Measurements from ENCODE around the gene LRRC2. TPM values are rescaled to one million over a fixed set of nuclear protein-coding genes. Genes with fewer than 3 reads are reported as not detected.
"Not testable (repeated sequence)": the region's sequence is repeated elsewhere in the genome, so short reads cannot be mapped to it uniquely, and the experiment has no call there.

Gene LRRC2
- total and polyA plus RNA-seq, 7 experiments from 2014 or later = 0.10 to 0.48 (median 0.32) TPM; not detected in 2

- not testable (repeated sequence) for DNase-seq; H3K36me3 Mint-ChIP-seq; H3K27me3 ChIP-seq (ENCODE audit: control insufficient read depth in 2 of 2, insufficient read depth in 2 of 2, low read length in 2 of 2); H3K9me3 Mint-ChIP-seq; H3K9me3 ChIP-seq (ENCODE audit: control insufficient read depth in 2 of 3, low read length in 3 of 3); ATAC-seq; H3K36me3 ChIP-seq (ENCODE audit: control insufficient read depth in 2 of 3, insufficient read depth in 3 of 3, low read length in 3 of 3); H3K4me3 ChIP-seq (ENCODE audit: low read length)
- peaks cover 19 to 74% (median 56%) of the 10 kb centered on the region in 7 donors for H3K4me1 Mint-ChIP-seq
- H3K27me3 Mint-ChIP-seq = peaks cover 0 to 36% (median 6%) of the 10 kb centered on the region in 5 donors
- Histone ChIP-seq H3K4me1 (ENCODE audit: control insufficient read depth in 2 of 2, insufficient read depth in 2 of 2, low read length in 2 of 2) (peaks cover 27 to 43% of the 10 kb centered on the region in 2 donors), H3K27ac (ENCODE audit: low read depth, low read length) (peak overlapping the region; percentile 68)
- intact Hi-C loops (cut with micrococcal nuclease) = loop anchor here (1.0 to 10.0 kb wide), 3 partner anchors 20 to 156 kb away; partner anchors contain the start of genes ALS2CL (in 1 of the 2), CCR5AS (in 1 of the 2) and CCRL2 (in 1 of the 2)
- H3K4me3 Mint-ChIP-seq = peak overlapping the region; percentile 46 to 86 (median 74)
- ChIA-PET POLR2A (interaction anchor here (0.7 to 2.6 kb wide), 13 partner anchors 8 to 155 kb away, joined by 3 to 21 read pairs (median 4); partner anchors contain the start of genes ALS2CL and RTP3), CTCF (interaction anchor here (0.6 to 4.2 kb wide), 10 partner anchors 13 to 947 kb away, joined by 3 to 75 read pairs (median 7); no protein-coding TSS in a partner anchor)
- peak overlapping the region; percentile 86 to 97 (median 95) for H3K27ac Mint-ChIP-seq
Measured at GRCh38 chr3:46538425-46538802, 27.7 kb downstream of the LRRC2 start.

GRCh38 chr3:46537779-46538178, 28.3 kb downstream of the LRRC2 start:
- peak overlapping the region; percentile 46 to 86 (median 74) for H3K4me3 Mint-ChIP-seq
- DNase-seq (no peak), ATAC-seq (no peak)
- H3K9me3 ChIP-seq (ENCODE audit: control insufficient read depth in 2 of 3, low read length in 3 of 3) = no peaks in the 10 kb centered on the region
- H3K9me3 Mint-ChIP-seq = peaks cover 0 to 3% (median 0%) of the 10 kb centered on the region in 11 donors
- H3K36me3 ChIP-seq (ENCODE audit: control insufficient read depth in 2 of 3, insufficient read depth in 3 of 3, low read length in 3 of 3) = no peaks in the 10 kb centered on the region
- peaks cover 0 to 41% (median 6%) of the 10 kb centered on the region in 5 donors for H3K27me3 Mint-ChIP-seq
- peaks cover 19 to 75% (median 61%) of the 10 kb centered on the region in 7 donors for H3K4me1 Mint-ChIP-seq
- POLR2A ChIA-PET = interaction anchor here (1.1 to 2.6 kb wide), 5 partner anchors 8 to 35 kb away, joined by 3 to 13 read pairs (median 5); no protein-coding TSS in a partner anchor
- H3K36me3 Mint-ChIP-seq = peaks cover 0 to 6% (median 0%) of the 10 kb centered on the region in 5 donors
- H3K4me3 ChIP-seq (ENCODE audit: low read length) = no peak overlapping the region
- CTCF ChIA-PET = interaction anchor here (1.7 to 4.2 kb wide), 3 partner anchors 20 to 49 kb away, joined by 7 to 75 read pairs (median 39); no protein-coding TSS in a partner anchor
- no peak overlapping the region for H3K27ac ChIP-seq (ENCODE audit: low read depth, low read length)
- H3K4me1 ChIP-seq (ENCODE audit: control insufficient read depth in 2 of 2, insufficient read depth in 2 of 2, low read length in 2 of 2) = peaks cover 27 to 43% of the 10 kb centered on the region in 2 donors
- no peaks in the 10 kb centered on the region for H3K27me3 ChIP-seq (ENCODE audit: control insufficient read depth in 2 of 2, insufficient read depth in 2 of 2, low read length in 2 of 2)
- peak overlapping the region; percentile 86 to 97 (median 95) for H3K27ac Mint-ChIP-seq
- intact Hi-C loops (cut with micrococcal nuclease) = loop anchor here (1.0 to 10.0 kb wide), 3 partner anchors 21 to 157 kb away; partner anchors contain the start of genes ALS2CL (in 1 of the 2), CCR5AS (in 1 of the 2) and CCRL2 (in 1 of the 2)

GRCh38 chr3:46537316-46537715, 28.8 kb downstream of the LRRC2 start:
- Mint-ChIP-seq H3K36me3 (peaks cover 0 to 6% (median 0%) of the 10 kb centered on the region in 5 donors), H3K4me1 (peaks cover 19 to 74% (median 63%) of the 10 kb centered on the region in 7 donors), H3K4me3 (peak overlapping the region in 1 of 10 donors; percentile 70), H3K27ac (peak overlapping the region in 4 of 9 donors; percentile 25 to 97 (median 96)), H3K27me3 (peaks cover 0 to 44% (median 6%) of the 10 kb centered on the region in 5 donors), H3K9me3 (peaks cover 0 to 3% (median 0%) of the 10 kb centered on the region in 11 donors)
- Histone ChIP-seq H3K4me1 (ENCODE audit: control insufficient read depth in 2 of 2, insufficient read depth in 2 of 2, low read length in 2 of 2) (peaks cover 27 to 43% of the 10 kb centered on the region in 2 donors), H3K36me3 (ENCODE audit: control insufficient read depth in 2 of 3, insufficient read depth in 3 of 3, low read length in 3 of 3) (no peaks in the 10 kb centered on the region), H3K9me3 (ENCODE audit: control insufficient read depth in 2 of 3, low read length in 3 of 3) (no peaks in the 10 kb centered on the region), H3K27me3 (ENCODE audit: control insufficient read depth in 2 of 2, insufficient read depth in 2 of 2, low read length in 2 of 2) (no peaks in the 10 kb centered on the region), H3K4me3 (ENCODE audit: low read length) (no peak overlapping the region), H3K27ac (ENCODE audit: low read depth, low read length) (no peak overlapping the region)
- CTCF ChIA-PET = interaction anchor here (1.1 to 4.2 kb wide), 3 partner anchors 21 to 49 kb away, joined by 4 to 75 read pairs (median 39); no protein-coding TSS in a partner anchor
- POLR2A ChIA-PET = interaction anchor here (1.1 to 2.0 kb wide), 3 partner anchors 9 to 35 kb away, joined by 3 to 6 read pairs (median 4); no protein-coding TSS in a partner anchor
- intact Hi-C loops (cut with micrococcal nuclease) = loop anchor here in 1 of 2 donors (10.0 kb wide), 1 partner anchor 157 kb away; the partner anchor contains the start of gene ALS2CL
- DNase-seq (no peak), ATAC-seq (no peak)

- Mint-ChIP-seq H3K9me3 (peaks cover 0 to 3% (median 0%) of the 10 kb centered on the region in 11 donors), H3K27ac (peak overlapping the region in 4 of 9 donors; percentile 25 to 96 (median 68)), H3K36me3 (peaks cover 0 to 4% (median 0%) of the 10 kb centered on the region in 5 donors), H3K4me1 (peaks cover 19 to 68% (median 58%) of the 10 kb centered on the region in 7 donors), H3K4me3 (no peak overlapping the region), H3K27me3 (peaks cover 0 to 45% (median 6%) of the 10 kb centered on the region in 5 donors)
- ATAC-seq (no peak), DNase-seq (no peak)
- Histone ChIP-seq H3K27me3 (ENCODE audit: control insufficient read depth in 2 of 2, insufficient read depth in 2 of 2, low read length in 2 of 2) (no peaks in the 10 kb centered on the region), H3K9me3 (ENCODE audit: control insufficient read depth in 2 of 3, low read length in 3 of 3) (no peaks in the 10 kb centered on the region), H3K4me3 (ENCODE audit: low read length) (no peak overlapping the region), H3K27ac (ENCODE audit: low read depth, low read length) (no peak overlapping the region), H3K4me1 (ENCODE audit: control insufficient read depth in 2 of 2, insufficient read depth in 2 of 2, low read length in 2 of 2) (peaks cover 27 to 40% of the 10 kb centered on the region in 2 donors), H3K36me3 (ENCODE audit: control insufficient read depth in 2 of 3, insufficient read depth in 3 of 3, low read length in 3 of 3) (no peaks in the 10 kb centered on the region)
- CTCF ChIA-PET = interaction anchor here (1.1 to 4.2 kb wide), 3 partner anchors 21 to 48 kb away, joined by 4 to 75 read pairs (median 39); no protein-coding TSS in a partner anchor
- POLR2A ChIA-PET = interaction anchor here (1.6 kb wide), 1 partner anchor 13 kb away, joined by 4 read pairs; no protein-coding TSS in a partner anchor
- intact Hi-C loops (cut with micrococcal nuclease) = loop anchor here in 1 of 2 donors (10.0 kb wide), 1 partner anchor 158 kb away; the partner anchor contains the start of gene ALS2CL
Measured at GRCh38 chr3:46536758-46537157, 29.3 kb downstream of the LRRC2 start.

- H3K4me1 Mint-ChIP-seq = peaks cover 23 to 67% (median 53%) of the 10 kb centered on the region in 7 donors
- H3K4me3 ChIP-seq (ENCODE audit: low read length) = no peak overlapping the region
- DNase-seq (no peak), ATAC-seq (no peak)
- POLR2A ChIA-PET = no interaction called here
- H3K36me3 ChIP-seq (ENCODE audit: control insufficient read depth in 2 of 3, insufficient read depth in 3 of 3, low read length in 3 of 3) = no peaks in the 10 kb centered on the region
- H3K36me3 Mint-ChIP-seq = peaks cover 0 to 4% (median 0%) of the 10 kb centered on the region in 5 donors
- H3K27me3 Mint-ChIP-seq = peaks cover 0 to 55% (median 8%) of the 10 kb centered on the region in 5 donors
- H3K9me3 ChIP-seq (ENCODE audit: control insufficient read depth in 2 of 3, low read length in 3 of 3) = no peaks in the 10 kb centered on the region
- H3K4me1 ChIP-seq (ENCODE audit: control insufficient read depth in 2 of 2, insufficient read depth in 2 of 2, low read length in 2 of 2) = peaks cover 27 to 38% of the 10 kb centered on the region in 2 donors
- no peak overlapping the region for H3K27ac ChIP-seq (ENCODE audit: low read depth, low read length)
- CTCF ChIA-PET = no interaction called here
- H3K9me3 Mint-ChIP-seq = peaks cover 0 to 3% (median 0%) of the 10 kb centered on the region in 11 donors
- H3K4me3 Mint-ChIP-seq = no peak overlapping the region
- H3K27me3 ChIP-seq (ENCODE audit: control insufficient read depth in 2 of 2, insufficient read depth in 2 of 2, low read length in 2 of 2) = no peaks in the 10 kb centered on the region
- H3K27ac Mint-ChIP-seq = peak overlapping the region in 4 of 9 donors; percentile 12 to 96 (median 68)
- intact Hi-C loops (cut with micrococcal nuclease) = loop anchor here in 1 of 2 donors (10.0 kb wide), 1 partner anchor 159 kb away; the partner anchor contains the start of gene ALS2CL
Measured at GRCh38 chr3:46535746-46536145, 30.4 kb downstream of the LRRC2 start.

- no peak overlapping the region for H3K27ac ChIP-seq (ENCODE audit: low read depth, low read length)
- Mint-ChIP-seq H3K4me3 (no peak overlapping the region), H3K27ac (peak overlapping the region in 1 of 9 donors; percentile 47), H3K4me1 (peaks cover 6 to 40% (median 26%) of the 10 kb centered on the region in 7 donors), H3K36me3 (peaks cover 0 to 2% (median 0%) of the 10 kb centered on the region in 5 donors), H3K27me3 (peaks cover 0 to 65% (median 8%) of the 10 kb centered on the region in 5 donors), H3K9me3 (peaks cover 0 to 3% (median 0%) of the 10 kb centered on the region in 11 donors)
- DNase-seq (no peak), ATAC-seq (no peak)
- no peaks in the 10 kb centered on the region for H3K27me3 ChIP-seq (ENCODE audit: control insufficient read depth in 2 of 2, insufficient read depth in 2 of 2, low read length in 2 of 2)
- no peak overlapping the region for H3K4me3 ChIP-seq (ENCODE audit: low read length)
- H3K9me3 ChIP-seq (ENCODE audit: control insufficient read depth in 2 of 3, low read length in 3 of 3) = no peaks in the 10 kb centered on the region
- POLR2A ChIA-PET = interaction anchor here (1.3 kb wide), 1 partner anchor 9 kb away, joined by 8 read pairs; no protein-coding TSS in a partner anchor
- CTCF ChIA-PET = interaction anchor here (1.0 kb wide), 1 partner anchor 44 kb away, joined by 4 read pairs; no protein-coding TSS in a partner anchor
- H3K4me1 ChIP-seq (ENCODE audit: control insufficient read depth in 2 of 2, insufficient read depth in 2 of 2, low read length in 2 of 2) = peaks cover 7 to 18% of the 10 kb centered on the region in 2 donors
- intact Hi-C loops (cut with micrococcal nuclease) = loop anchor here in 1 of 2 donors (10.0 kb wide), 1 partner anchor 162 kb away; the partner anchor contains the start of gene ALS2CL
- no peaks in the 10 kb centered on the region for H3K36me3 ChIP-seq (ENCODE audit: control insufficient read depth in 2 of 3, insufficient read depth in 3 of 3, low read length in 3 of 3)
Measured at GRCh38 chr3:46533091-46533490, 33.0 kb downstream of the LRRC2 start.
